Panc1 (cell line): ENCODE data around the gene OSBPL9.

ENCODE experiments used
- CTCF ChIP-seq: fragments of 450-650 bp; IDR thresholded peaks from 2 replicates; pipeline ENCODE4 v1.5.1; 2017; ENCODE audit warnings: mild to moderate bottlenecking
- POLR2AphosphoS5 ChIP-seq: IDR thresholded peaks from 2 replicates; pipeline ENCODE4 v1.6.1; 2012; ENCODE audit warnings: mild to moderate bottlenecking, low read depth, low read length, moderate library complexity
- REST ChIP-seq, 2 experiments: IDR thresholded peaks; 2 replicates each; pipeline ENCODE4 v1.6.1; 2011 to 2012; ENCODE audit warnings: low read depth in 2 of 2, control low read depth in 1 of 2, low read length in 1 of 2, mild to moderate bottlenecking in 1 of 2, moderate library complexity in 1 of 2; ENCODE audit not compliant: insufficient read depth in 1 of 2

GRCh38 chr1:51794260-51794659 lies 177.4 kb downstream of the OSBPL9 start:
- no peak for TF ChIP-seq CTCF
- TF ChIP-seq POLR2AphosphoS5 = no peak
- no peak for TF ChIP-seq REST (IDR thresholded peaks at IDR 0.05; ENCODE audit: insufficient read depth in 1 of 2, low read depth in 2 of 2, low read length in 1 of 2)
